ENCODE results near the gene SPG7.

Gene SPG7

GRCh38 chr16:89519881-89520280 is 11.7 kb downstream of the SPG7 start:
- no peak overlapping the region for H3K4me3 ChIP-seq (ENCODE audit: low read depth, low read length)
- TF ChIP-seq CTCF (IDR thresholded peaks at IDR 0.05; ENCODE audit: low read depth, low read length), result no peak

- H3K4me3 ChIP-seq (ENCODE audit: low read depth, low read length), result no peak overlapping the region
- no peak for TF ChIP-seq CTCF (IDR thresholded peaks at IDR 0.05; ENCODE audit: low read depth, low read length)
Observed at GRCh38 chr16:89522287-89522686, 14.1 kb downstream of the SPG7 start.

- no peak overlapping the region for H3K4me3 ChIP-seq (ENCODE audit: low read depth, low read length)
- TF ChIP-seq CTCF (IDR thresholded peaks at IDR 0.05; ENCODE audit: low read depth, low read length), result no peak
Observed at GRCh38 chr16:89523680-89524344, 15.6 kb downstream of the SPG7 start.

GRCh38 chr16:89525146-89525913 is 17.1 kb downstream of the SPG7 start:
- H3K4me3 ChIP-seq (ENCODE audit: low read depth, low read length), result no peak overlapping the region
- TF ChIP-seq CTCF (IDR thresholded peaks at IDR 0.05; ENCODE audit: low read depth, low read length), result no peak

GRCh38 chr16:89529097-89529496 is 20.9 kb downstream of the SPG7 start:
- no peak overlapping the region for H3K4me3 ChIP-seq (ENCODE audit: low read depth, low read length)
- TF ChIP-seq CTCF (IDR thresholded peaks at IDR 0.05; ENCODE audit: low read depth, low read length), result no peak

- no peak overlapping the region for H3K4me3 ChIP-seq (ENCODE audit: low read depth, low read length)
- no peak for TF ChIP-seq CTCF (IDR thresholded peaks at IDR 0.05; ENCODE audit: low read depth, low read length)
Observed at GRCh38 chr16:89530401-89531381, 22.5 kb downstream of the SPG7 start.

All from WI38 (cell line).